ENCODE measurements around the gene LSM2.

LSM2 gene

GRCh38 chr6:31776485-31776988 is 30.2 kb downstream of the LSM2 start:
- DNase-seq: no peak

DNA sequence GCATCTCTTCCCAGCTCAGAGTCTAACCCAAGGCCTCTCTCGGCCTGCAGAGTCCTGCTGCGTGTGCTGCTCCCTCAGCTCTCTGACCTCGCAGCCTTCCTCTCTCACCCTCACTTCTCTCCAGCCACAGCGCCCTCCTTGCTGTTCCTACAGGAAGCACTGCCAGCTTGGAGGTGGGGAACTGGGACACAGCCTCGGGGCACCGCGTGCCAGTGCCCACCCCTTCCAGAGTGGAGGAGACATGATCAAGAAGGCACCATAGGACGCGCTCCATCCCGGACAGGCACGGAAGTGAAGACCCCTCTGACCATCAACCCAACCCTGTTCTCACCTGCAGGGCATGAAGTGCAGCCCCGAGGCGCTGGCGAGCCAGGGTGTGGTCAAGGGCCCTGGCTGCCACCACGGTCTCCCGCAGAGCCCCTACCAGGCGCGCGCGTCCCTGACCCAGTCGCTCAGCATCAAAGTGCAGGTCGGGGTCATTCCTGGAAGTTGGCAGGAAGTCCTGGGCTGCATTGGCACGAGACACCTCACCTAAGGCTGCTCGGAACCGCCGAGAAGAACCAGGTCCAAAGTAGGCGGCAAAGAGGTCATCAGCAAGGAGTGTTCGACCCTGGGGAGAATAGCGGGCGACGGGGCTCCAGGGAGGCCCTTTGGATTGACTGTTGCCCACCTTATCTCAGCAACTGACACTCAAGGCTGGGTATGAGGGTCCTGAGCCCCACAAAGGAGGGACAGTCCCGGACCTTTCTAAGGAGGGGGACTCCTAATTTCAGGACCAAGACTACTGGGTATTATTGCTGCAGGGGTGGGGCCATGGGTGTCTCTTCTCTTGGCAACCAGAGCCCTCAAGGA is 30.9 kb downstream of the LSM2 start:
- DNase-seq: no peak

- DNase-seq: no peak
These were observed 31.6 kb downstream of the LSM2 start for GRCh38 chr6:31775184-31775583.

DNA sequence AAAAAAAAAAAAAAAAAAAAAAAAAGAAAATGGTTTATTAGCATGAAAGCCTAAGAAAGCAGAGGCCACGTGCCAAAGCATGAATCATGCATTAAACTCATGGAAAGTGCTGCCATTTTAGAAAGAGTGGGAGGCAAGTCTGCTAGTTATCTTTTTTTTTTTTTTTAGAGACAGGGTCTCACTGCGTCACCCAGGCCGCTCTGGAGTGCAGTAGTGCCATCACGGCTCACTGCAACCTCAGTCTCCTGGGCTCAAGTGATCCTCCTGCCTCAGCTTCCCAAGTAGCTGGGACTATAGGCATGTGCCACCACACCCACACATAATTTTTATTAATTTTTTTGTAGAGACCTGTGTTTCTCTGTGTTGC is 34.8 kb downstream of the LSM2 start:
- DNase-seq: no peak

DNA sequence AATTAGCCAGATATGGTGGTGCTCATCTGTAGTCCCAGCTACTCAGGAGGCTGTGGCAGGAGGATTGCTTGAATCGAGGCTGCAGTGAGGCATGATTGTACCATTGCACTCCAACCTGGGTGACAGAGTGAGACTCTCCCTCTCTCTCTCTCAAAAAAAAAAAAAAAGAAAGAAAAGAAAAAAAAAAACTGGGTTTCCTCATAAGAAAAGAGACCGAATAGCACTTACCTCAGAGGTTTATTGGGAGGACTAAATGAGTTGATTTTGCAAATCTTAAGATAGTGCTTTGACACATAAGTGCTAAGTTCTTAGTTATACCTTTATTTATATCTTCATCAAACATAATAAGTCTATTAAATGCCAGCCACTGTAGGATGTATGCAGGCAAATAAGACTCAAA is 35.9 kb downstream of the LSM2 start:
- DNase-seq: no peak

DNA sequence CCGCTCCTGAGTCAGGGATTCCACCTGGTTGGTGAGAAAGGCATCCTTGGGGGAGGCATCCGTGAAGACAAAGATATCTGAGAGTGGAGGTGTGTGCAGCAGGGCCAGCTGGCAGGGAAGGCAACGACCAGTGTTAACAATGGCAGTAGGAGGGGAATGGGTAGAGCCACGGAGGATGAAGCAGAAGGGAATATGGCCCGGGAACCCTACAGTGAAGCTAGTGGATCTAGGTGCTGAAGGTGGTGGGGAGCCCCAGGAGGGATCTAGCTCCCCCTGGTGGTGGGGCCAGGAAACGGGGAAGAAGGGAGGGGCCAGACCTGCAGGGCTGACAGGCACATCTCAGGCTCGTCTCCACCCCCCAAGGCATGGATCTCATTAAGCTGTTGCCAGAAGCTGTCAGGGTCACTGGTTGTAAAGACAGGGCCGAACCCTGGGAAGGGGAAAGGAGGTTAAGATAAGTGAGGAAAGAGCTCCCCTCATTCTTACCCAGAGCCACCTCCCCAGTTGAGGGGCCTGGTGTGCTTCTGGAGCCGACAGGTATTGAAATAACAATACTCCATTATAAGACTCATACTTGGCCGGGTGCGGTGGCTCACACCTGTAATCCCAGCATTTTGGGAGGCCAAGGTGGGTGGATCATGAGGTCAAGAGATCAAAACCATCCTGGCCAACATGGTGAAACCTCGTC is 36.9 kb downstream of the LSM2 start:
- peak in 1 of 2 experiments; percentile 25 for DNase-seq

DNA sequence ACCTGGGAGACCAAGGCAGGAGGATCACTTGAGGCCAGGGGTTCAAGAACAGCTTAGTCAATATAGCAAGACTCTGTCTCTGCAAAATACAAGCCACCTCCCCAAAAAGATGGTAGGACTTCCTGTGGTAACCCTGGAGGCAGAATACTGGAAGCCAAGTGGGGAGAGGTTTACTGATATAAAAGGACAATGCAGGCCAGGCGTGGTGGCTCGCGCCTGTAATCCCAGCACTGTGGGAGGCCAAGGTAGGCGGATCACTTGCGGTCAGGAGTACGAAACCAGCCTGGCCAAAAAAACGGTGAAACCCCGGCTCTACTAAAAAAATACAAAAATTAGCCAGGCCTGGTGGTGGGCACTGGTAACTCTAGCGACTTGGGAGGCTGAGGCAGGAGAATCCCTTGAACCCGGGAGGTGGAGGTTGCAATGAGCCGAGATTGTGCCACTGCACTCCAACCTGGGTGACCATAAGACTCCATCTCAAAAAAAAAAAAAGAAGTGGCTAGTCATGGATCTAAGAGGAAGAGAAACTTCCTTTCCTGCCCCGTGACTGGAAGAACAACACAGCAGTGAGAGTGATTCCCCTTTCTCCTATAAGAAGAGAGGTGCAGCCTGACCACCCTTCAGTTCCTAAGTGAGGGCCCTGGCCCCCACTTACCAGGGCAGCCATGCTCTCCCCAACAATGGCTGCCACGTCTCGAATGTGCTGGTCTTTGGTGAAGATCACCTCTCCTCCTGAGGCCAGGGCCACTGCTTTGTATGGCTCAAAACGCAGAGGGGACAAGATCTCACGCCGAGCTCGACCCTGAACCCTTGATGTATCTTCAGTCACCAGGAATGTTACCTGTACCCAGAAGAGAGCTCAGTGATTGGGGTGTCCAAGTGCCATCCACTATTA is 38.2 kb downstream of the LSM2 start:
- no peak for DNase-seq

DNA sequence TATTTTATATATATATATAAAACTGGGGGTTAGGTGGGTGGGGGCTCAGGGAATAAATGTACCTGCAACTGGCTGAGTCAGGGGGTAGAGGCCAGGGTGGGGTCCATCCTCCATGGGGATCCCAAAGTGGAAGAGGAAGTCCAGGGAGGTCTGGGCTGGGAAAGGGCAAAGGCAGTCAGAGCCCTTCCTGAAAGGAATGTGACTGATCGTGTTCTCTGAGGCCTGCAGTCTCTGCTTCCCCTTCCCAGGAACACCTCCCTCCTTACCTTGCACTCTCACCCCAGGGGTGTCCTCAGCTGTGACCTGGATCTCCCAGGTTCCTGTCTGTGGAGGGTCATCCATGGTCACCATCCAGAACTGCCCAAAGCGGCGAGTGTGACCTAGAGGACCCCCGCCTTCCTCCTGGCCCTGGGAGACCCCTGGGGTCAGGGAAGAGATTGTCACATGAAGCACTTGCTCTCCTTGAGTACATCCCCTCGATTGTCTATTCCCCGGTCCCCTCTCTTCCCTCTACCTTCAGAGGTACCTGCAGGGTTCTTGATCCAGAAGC is 39.6 kb downstream of the LSM2 start:
- no peak for DNase-seq

DNA sequence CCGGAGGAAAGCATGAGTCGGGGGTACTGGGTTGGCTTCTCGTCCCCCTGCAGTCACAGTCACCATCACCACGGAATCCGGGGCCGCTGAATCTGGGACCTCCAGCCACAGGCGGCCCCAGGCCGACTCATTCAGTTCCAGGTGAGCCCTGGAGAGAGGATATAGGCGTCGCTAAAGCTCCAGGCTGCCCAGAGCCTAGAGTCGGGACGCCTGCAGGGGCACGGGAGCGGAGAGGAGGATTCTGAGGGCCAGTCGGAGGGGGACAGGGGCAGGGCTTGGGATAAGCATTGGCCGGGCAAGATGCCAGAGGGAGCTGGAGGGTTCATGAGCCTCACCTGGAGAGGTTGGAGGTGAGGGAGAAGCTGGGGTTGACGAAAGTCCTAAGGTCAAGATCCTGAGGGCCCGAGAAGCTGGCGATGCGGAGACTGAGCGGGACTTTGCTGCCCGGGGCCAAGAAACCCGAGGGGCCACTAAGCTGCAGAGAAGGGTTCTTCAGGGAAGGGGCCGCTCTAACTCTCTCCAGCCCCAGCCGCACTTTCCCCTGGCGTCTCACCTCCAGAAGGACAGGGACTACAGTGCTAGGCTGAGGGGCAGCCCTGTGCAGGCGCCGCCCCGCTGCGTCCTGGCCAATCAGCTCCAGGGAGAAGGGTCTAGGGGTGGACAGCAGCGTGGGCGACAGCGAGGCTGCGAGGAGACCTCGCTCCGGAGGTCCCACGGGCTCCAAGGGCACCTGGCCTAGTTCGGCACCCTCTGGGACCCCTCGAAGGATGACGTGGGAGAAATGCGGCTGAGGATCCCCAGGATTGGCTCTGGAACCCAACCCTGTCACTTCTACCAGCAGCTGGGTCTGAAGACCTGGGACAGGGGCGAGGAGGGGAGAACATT is 40.6 kb downstream of the LSM2 start:
- no peak for DNase-seq

DNA sequence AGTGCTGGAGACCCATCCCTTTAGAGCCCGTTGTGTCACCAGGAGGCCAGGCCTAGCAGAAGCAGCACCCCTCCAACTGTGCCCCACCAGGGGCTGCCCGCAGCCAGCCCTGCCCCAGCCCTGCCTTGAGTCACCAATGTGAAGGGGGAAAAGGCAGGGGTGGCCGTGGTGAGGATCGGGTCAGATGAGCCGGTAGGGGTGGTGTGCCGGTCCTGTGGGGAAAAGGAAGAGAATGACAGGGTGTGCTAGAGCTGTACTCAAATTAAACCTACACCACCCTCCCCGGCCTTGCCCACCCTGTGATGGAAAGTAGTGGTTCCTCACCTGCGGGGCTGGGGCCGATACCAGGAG is 41.2 kb downstream of the LSM2 start:
- DNase-seq: no peak

DNA sequence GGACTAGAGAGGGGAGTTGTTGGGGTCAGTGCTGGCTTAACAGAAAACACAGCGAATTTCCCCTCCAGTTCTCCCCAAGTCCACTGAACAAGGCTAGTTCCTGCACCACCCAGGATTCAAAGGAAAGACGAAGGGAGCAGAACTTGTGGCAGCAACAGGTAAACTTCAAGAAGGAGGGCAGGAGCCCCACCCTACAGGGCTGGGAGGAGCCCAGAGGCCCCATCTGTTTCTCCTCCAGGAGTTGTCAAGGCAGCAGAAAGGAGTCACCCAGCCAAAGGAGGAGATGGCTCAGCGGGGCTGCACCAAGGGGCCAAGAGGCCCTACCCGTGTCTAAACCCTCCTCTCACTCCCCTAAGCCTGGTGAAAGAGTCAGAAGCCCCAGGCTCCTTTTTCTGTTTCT is 42.6 kb downstream of the LSM2 start:
- no peak for DNase-seq

GRCh38 chr6:31763619-31763940 is 43.2 kb downstream of the LSM2 start:
- DNase-seq: no peak

GRCh38 chr6:31762878-31763618 is 43.7 kb downstream of the LSM2 start:
- no peak for DNase-seq

DNA sequence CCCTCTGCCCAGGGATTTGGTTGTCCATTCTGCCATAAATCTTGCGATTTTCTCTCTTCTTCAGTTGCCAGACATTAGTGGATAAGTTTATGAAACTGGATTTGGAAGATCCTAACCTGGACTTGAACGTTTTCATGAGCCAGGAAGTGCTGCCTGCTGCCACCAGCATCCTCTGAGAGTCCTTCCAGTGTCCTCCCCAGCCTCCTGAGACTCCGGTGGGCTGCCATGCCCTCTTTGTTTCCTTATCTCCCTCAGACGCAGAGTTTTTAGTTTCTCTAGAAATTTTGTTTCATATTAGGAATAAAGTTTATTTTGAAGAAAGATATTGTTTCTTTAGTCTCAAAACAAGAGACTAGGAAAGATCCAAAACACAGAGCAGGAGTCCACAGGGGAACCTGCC is 44.4 kb downstream of the LSM2 start, which contains the start of gene SAPCD1:
SAPCD1 (plus strand) TSS at position 301 of the 400 bp plus-strand sequence. CDS start 399 bp downstream, outside the sequence.
- no peak for DNase-seq

- DNase-seq: no peak
These were observed 45.4 kb downstream of the LSM2 start for GRCh38 chr6:31761343-31761742.

GRCh38 chr6:31760790-31761189 is 46.0 kb downstream of the LSM2 start:
- no peak for DNase-seq

GRCh38 chr6:31758281-31758680 is 48.5 kb downstream of the LSM2 start:
- DNase-seq: no peak

- no peak for DNase-seq
These were observed 53.9 kb downstream of the LSM2 start for GRCh38 chr6:31752739-31753319.

DNA sequence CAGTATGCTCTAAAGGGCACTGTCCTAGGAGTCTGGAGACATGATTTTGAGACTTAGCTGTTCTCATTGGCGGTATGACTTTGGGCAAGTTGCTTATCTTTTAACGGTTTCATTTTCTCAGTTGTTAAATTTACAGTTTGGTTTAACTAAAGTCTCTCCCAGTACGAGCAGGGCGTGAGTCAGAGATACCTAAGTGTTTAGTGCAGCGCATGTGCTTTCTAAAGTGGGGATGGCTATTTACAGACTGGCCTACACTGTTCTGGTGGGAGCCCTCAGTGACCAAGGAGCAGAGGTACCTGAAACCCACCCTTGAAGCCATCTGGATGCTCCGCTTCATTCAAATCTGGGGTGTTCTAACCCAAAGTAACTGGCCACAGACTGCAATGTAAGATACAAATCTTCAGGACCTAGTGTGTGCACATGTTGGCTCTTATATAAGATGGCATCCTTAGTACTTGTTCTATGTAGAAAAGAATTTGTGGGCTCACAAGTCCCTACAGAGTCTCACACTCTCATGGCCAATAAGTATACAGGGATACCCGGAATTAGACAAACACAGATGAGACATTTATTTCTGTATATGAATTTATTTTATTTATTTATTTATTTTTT is 56.2 kb downstream of the LSM2 start:
- no peak for DNase-seq

GRCh38 chr6:31749301-31750036 is 57.3 kb downstream of the LSM2 start:
- no peak for DNase-seq
